HUES48 (cell line): ENCODE measurements around the gene TENM4.

ENCODE experiments used
- H3K27ac ChIP-seq: one replicate; pipeline ENCODE4 v1.7.0; 2013; ENCODE audit warnings: low read depth, low read length, inconsistent platforms
- H3K27me3 ChIP-seq: 2 replicates; pipeline ENCODE4 v1.6.1; 2013; ENCODE audit warnings: mild to moderate bottlenecking, low read length; ENCODE audit not compliant: control insufficient read depth, insufficient read depth
- H3K36me3 ChIP-seq: 2 replicates; pipeline ENCODE4 v1.6.1; 2013; ENCODE audit warnings: low read length; ENCODE audit not compliant: control insufficient read depth, insufficient read depth
- H3K4me1 ChIP-seq: 2 replicates; pipeline ENCODE4 v1.6.1; 2013; ENCODE audit warnings: mild to moderate bottlenecking, low read length; ENCODE audit not compliant: control insufficient read depth, insufficient read depth
- H3K4me3 ChIP-seq: 2 replicates; pipeline ENCODE4 v1.5.1; 2013; ENCODE audit warnings: mild to moderate bottlenecking, low read depth, low read length
- H3K9ac ChIP-seq: 2 replicates; pipeline ENCODE4 v1.6.1; 2013; ENCODE audit warnings: mild to moderate bottlenecking, low read depth, low read length, moderate library complexity
- H3K9me3 ChIP-seq: 2 replicates; pipeline ENCODE4 v1.6.1; 2013; ENCODE audit warnings: low read length; ENCODE audit not compliant: control insufficient read depth, insufficient read depth

The TENM4 gene

GRCh38 chr11:78922859-78923625 lies 517.8 kb downstream of the TENM4 start:
- Histone ChIP-seq H3K4me1 (peaks cover 6% of the 10 kb centered on the region), H3K36me3 (no peaks in the 10 kb centered on the region), H3K9ac (no peak overlapping the region), H3K9me3 (no peaks in the 10 kb centered on the region), H3K27me3 (peaks cover 15% of the 10 kb centered on the region), H3K27ac (no peak overlapping the region), H3K4me3 (no peak overlapping the region)

- no peaks in the 10 kb centered on the region for H3K36me3 ChIP-seq
- H3K27ac ChIP-seq = no peak overlapping the region
- no peak overlapping the region for H3K9ac ChIP-seq
- H3K9me3 ChIP-seq = no peaks in the 10 kb centered on the region
- no peaks in the 10 kb centered on the region; the same call in 1 of the 2 replicates for H3K4me1 ChIP-seq
- H3K4me3 ChIP-seq = no peak overlapping the region
- no peaks in the 10 kb centered on the region; the same call in 1 of the 2 replicates for H3K27me3 ChIP-seq
Measured at GRCh38 chr11:78921509-78921908, 519.3 kb downstream of the TENM4 start.

GRCh38 chr11:78920329-78920728 lies 520.5 kb downstream of the TENM4 start:
- no peaks in the 10 kb centered on the region for H3K9me3 ChIP-seq
- H3K9ac ChIP-seq = no peak overlapping the region
- no peak overlapping the region for H3K27ac ChIP-seq
- no peaks in the 10 kb centered on the region; the same call in 1 of the 2 replicates for H3K4me1 ChIP-seq
- no peaks in the 10 kb centered on the region for H3K36me3 ChIP-seq
- no peak overlapping the region for H3K4me3 ChIP-seq
- no peaks in the 10 kb centered on the region; the same call in 1 of the 2 replicates for H3K27me3 ChIP-seq

- Histone ChIP-seq H3K36me3 (no peaks in the 10 kb centered on the region), H3K9ac (no peak overlapping the region), H3K9me3 (no peaks in the 10 kb centered on the region), H3K4me1 (no peaks in the 10 kb centered on the region; the same call in 1 of the 2 replicates), H3K4me3 (no peak overlapping the region), H3K27ac (no peak overlapping the region), H3K27me3 (no peaks in the 10 kb centered on the region)
Measured at GRCh38 chr11:78916759-78917158, 524.1 kb downstream of the TENM4 start.

GRCh38 chr11:78914503-78914902 lies 526.3 kb downstream of the TENM4 start:
- Histone ChIP-seq H3K27ac (no peak overlapping the region), H3K4me1 (no peaks in the 10 kb centered on the region; the same call in 1 of the 2 replicates), H3K9me3 (no peaks in the 10 kb centered on the region), H3K27me3 (no peaks in the 10 kb centered on the region), H3K4me3 (no peak overlapping the region), H3K36me3 (no peaks in the 10 kb centered on the region), H3K9ac (no peak overlapping the region)

GRCh38 chr11:78912778-78913177 lies 528.1 kb downstream of the TENM4 start:
- no peaks in the 10 kb centered on the region for H3K9me3 ChIP-seq
- no peak overlapping the region for H3K27ac ChIP-seq
- H3K4me3 ChIP-seq = no peak overlapping the region
- no peaks in the 10 kb centered on the region for H3K27me3 ChIP-seq
- no peaks in the 10 kb centered on the region for H3K4me1 ChIP-seq
- H3K9ac ChIP-seq = no peak overlapping the region
- no peaks in the 10 kb centered on the region for H3K36me3 ChIP-seq

GRCh38 chr11:78910322-78910721 lies 530.5 kb downstream of the TENM4 start:
- no peaks in the 10 kb centered on the region for H3K4me1 ChIP-seq

GRCh38 chr11:78909386-78909785 lies 531.4 kb downstream of the TENM4 start:
- no peak overlapping the region for H3K4me3 ChIP-seq
- H3K27ac ChIP-seq = no peak overlapping the region
- no peaks in the 10 kb centered on the region for H3K9me3 ChIP-seq
- no peaks in the 10 kb centered on the region for H3K36me3 ChIP-seq
- no peaks in the 10 kb centered on the region for H3K27me3 ChIP-seq
- H3K4me1 ChIP-seq = no peaks in the 10 kb centered on the region
- no peak overlapping the region for H3K9ac ChIP-seq

More at GRCh38 chr11:78910322-78910721, 530.5 kb downstream of the TENM4 start:
- H3K36me3 ChIP-seq = no peaks in the 10 kb centered on the region
- no peaks in the 10 kb centered on the region for H3K27me3 ChIP-seq
- no peaks in the 10 kb centered on the region for H3K9me3 ChIP-seq
- no peak overlapping the region for H3K9ac ChIP-seq
- H3K27ac ChIP-seq = no peak overlapping the region
- H3K4me3 ChIP-seq = no peak overlapping the region

- Histone ChIP-seq H3K4me1 (no peaks in the 10 kb centered on the region), H3K4me3 (no peak overlapping the region), H3K36me3 (no peaks in the 10 kb centered on the region), H3K9ac (no peak overlapping the region), H3K27ac (no peak overlapping the region), H3K27me3 (no peaks in the 10 kb centered on the region), H3K9me3 (no peaks in the 10 kb centered on the region)
Measured at GRCh38 chr11:78907636-78908035, 533.2 kb downstream of the TENM4 start.

GRCh38 chr11:78906566-78906965 lies 534.3 kb downstream of the TENM4 start:
- Histone ChIP-seq H3K27ac (no peak overlapping the region), H3K9me3 (no peaks in the 10 kb centered on the region), H3K9ac (no peak overlapping the region), H3K4me3 (no peak overlapping the region), H3K4me1 (no peaks in the 10 kb centered on the region), H3K27me3 (no peaks in the 10 kb centered on the region), H3K36me3 (no peaks in the 10 kb centered on the region)

GRCh38 chr11:78905756-78906155 lies 535.1 kb downstream of the TENM4 start:
- no peaks in the 10 kb centered on the region for H3K27me3 ChIP-seq
- H3K4me1 ChIP-seq = no peaks in the 10 kb centered on the region
- no peak overlapping the region for H3K4me3 ChIP-seq
- H3K27ac ChIP-seq = no peak overlapping the region
- H3K36me3 ChIP-seq = no peaks in the 10 kb centered on the region
- H3K9me3 ChIP-seq = no peaks in the 10 kb centered on the region
- H3K9ac ChIP-seq = no peak overlapping the region
